ENCODE measurements around the gene PQBP1. TPM values are rescaled to one million over a fixed set of nuclear protein-coding genes. Genes with fewer than 3 reads are reported as not detected.

Gene PQBP1
- total and polyA plus RNA-seq, 4 experiments from 2014 or later, result 59.6 to 94.1 (median 72.2) TPM

DNA sequence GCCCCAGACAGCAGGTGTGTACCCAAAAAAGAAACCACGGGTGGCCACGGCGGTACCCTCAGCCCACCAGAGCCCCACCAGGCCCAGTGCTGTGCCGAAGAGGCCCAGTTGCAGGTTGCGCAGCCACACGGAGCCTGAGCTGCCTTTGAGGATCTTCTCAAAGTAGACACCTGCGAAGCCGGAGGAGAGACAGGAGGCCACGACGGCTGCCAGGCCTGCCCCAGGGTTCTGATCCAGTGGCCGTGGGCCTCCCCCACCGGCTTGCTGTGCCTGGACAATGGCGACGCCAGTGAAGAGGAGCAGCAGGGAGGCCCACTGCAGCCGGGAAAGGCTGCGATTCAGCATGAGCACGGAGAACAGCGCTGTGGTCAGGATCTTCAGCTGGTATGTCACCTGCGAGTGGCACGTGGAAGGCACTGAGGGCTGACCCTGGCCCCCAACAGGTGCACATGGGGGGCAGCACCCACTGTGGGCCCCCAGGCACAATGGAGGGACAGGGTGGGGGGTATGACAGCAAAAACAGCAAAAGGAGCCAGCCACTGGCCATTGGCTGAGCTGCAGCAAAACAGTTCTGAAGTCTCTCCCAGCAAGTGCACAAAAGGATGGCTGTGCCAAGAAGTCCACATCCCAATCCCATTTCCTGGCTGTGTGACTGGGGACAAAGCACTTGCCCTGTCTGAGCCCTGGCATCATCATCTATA, 7.5 kb downstream of the PQBP1 start:
- no peak overlapping the region for H3K4me3 ChIP-seq (ENCODE audit: low read length in 2 of 2)
- intact Hi-C loops (cut with micrococcal nuclease), result no loop called here
- ChIA-PET CTCF (ENCODE audit: partially characterized antibody) (no interaction called here), POLR2A (ENCODE audit: partially characterized antibody) (no interaction called here)
- Mint-ChIP-seq H3K36me3 (peaks cover 10 to 27% of the 10 kb centered on the region in 2 donors), H3K27ac (peak overlapping the region in 1 of 7 donors; percentile 18), H3K27me3 (no peaks in the 10 kb centered on the region), H3K4me1 (peaks cover 0 to 6% (median 1%) of the 10 kb centered on the region in 4 donors), H3K9me3 (no peaks in the 10 kb centered on the region), H3K4me3 (no peak overlapping the region)
- no peak for DNase-seq
- no peaks in the 10 kb centered on the region for H3K9me3 ChIP-seq (ENCODE audit: control insufficient read depth in 1 of 2, low read length in 2 of 2)
- no peaks in the 10 kb centered on the region for H3K27me3 ChIP-seq (ENCODE audit: insufficient read depth, low read length)
- H3K4me1 ChIP-seq (ENCODE audit: insufficient read depth, low read length), result peaks cover 5% of the 10 kb centered on the region
- peaks cover 14% of the 10 kb centered on the region for H3K36me3 ChIP-seq (ENCODE audit: insufficient read depth, low read length)
- no peak overlapping the region for H3K27ac ChIP-seq (ENCODE audit: low read depth, low read length)

DNA sequence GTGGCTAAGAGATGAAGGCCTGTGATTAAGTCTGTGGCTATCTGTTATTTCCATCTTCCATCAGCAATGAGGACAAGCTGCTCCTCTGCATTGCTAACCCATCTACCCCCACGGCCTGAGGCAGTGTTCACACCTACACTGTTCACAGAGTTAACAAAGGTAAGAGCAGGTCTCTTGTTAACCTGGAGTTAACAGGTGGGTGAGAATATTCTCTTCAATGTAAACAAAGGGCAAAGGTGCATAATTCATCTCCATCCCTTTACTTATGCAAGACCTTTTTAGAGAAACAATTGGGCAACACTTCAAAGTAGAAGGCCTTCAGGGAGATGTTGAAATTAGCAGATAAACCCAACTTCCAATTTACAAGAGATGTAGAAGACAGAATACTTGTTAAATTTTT, 10.9 kb downstream of the PQBP1 start:
- ChIA-PET CTCF (ENCODE audit: partially characterized antibody) (interaction anchor here (1.6 kb wide), 1 partner anchor 260 kb away, joined by 6 read pairs; no protein-coding TSS in a partner anchor), POLR2A (ENCODE audit: partially characterized antibody) (interaction anchor here (0.7 kb wide), 1 partner anchor 10 kb away, joined by 3 read pairs; the partner anchor contains the start of gene PQBP1)
- H3K27me3 ChIP-seq (ENCODE audit: insufficient read depth, low read length), result no peaks in the 10 kb centered on the region
- peaks cover 32% of the 10 kb centered on the region for H3K4me1 ChIP-seq (ENCODE audit: insufficient read depth, low read length)
- DNase-seq, result no peak
- peaks cover 0 to 7% (median 0%) of the 10 kb centered on the region in 8 donors for H3K9me3 Mint-ChIP-seq
- intact Hi-C loops (cut with micrococcal nuclease), result no loop called here
- H3K4me1 Mint-ChIP-seq, result peaks cover 19 to 34% (median 27%) of the 10 kb centered on the region in 4 donors
- H3K27ac Mint-ChIP-seq, result peak overlapping the region in 2 of 7 donors; percentile 42 to 85
- H3K36me3 ChIP-seq (ENCODE audit: insufficient read depth, low read length), result peaks cover 9% of the 10 kb centered on the region
- H3K27ac ChIP-seq (ENCODE audit: low read depth, low read length), result no peak overlapping the region
- H3K4me3 ChIP-seq (ENCODE audit: low read length in 2 of 2), result no peak overlapping the region
- no peaks in the 10 kb centered on the region for H3K27me3 Mint-ChIP-seq
- H3K4me3 Mint-ChIP-seq, result no peak overlapping the region
- no peaks in the 10 kb centered on the region for H3K9me3 ChIP-seq (ENCODE audit: control insufficient read depth in 1 of 2, low read length in 2 of 2)
- H3K36me3 Mint-ChIP-seq, result peaks cover 16 to 40% of the 10 kb centered on the region in 2 donors

DNA sequence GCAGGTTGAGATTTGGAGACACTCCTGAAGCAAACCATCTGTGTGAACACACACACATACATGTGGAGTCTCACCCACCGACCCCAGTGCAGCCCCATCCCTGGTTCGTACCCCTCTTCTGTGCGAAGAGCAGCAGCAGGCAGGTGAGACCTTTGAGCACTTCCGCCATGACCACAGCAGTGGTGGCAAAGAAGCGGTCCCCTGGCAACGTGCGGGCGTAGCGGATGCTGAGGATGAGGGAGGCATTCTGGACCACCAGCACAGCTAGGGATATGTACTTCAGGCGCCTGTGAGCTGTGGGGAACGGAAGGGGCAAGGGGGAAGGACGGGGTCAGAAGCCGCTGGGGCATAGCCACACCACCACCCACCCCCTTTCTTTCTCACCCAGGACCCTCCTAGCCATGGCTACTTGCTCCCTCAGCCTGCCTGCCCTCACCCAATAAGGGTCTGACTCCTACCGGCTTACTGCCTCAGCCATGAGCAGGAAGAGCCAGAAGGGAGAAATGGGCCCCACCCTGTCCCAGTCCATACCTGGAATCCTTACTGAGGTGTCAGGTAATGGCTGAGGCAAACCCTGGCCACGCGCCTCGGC, 12.1 kb downstream of the PQBP1 start:
- peak overlapping the region in 3 of 8 donors; percentile 26 to 88 (median 36) for H3K4me3 Mint-ChIP-seq
- H3K27ac ChIP-seq (ENCODE audit: low read depth, low read length), result no peak overlapping the region
- H3K36me3 ChIP-seq (ENCODE audit: insufficient read depth, low read length), result peaks cover 21% of the 10 kb centered on the region
- DNase-seq, result no peak
- H3K36me3 Mint-ChIP-seq, result peaks cover 26 to 45% of the 10 kb centered on the region in 2 donors
- POLR2A ChIA-PET (ENCODE audit: partially characterized antibody), result interaction anchor here (0.9 kb wide), 1 partner anchor 10 kb away, joined by 3 read pairs; no protein-coding TSS in a partner anchor
- intact Hi-C loops (cut with micrococcal nuclease), result no loop called here
- H3K27ac Mint-ChIP-seq, result peak overlapping the region in 3 of 7 donors; percentile 46 to 96 (median 65)
- peaks cover 44% of the 10 kb centered on the region for H3K4me1 ChIP-seq (ENCODE audit: insufficient read depth, low read length)
- H3K9me3 Mint-ChIP-seq, result peaks cover 0 to 13% (median 0%) of the 10 kb centered on the region in 8 donors
- peaks cover 26 to 46% (median 37%) of the 10 kb centered on the region in 4 donors for H3K4me1 Mint-ChIP-seq
- CTCF ChIA-PET (ENCODE audit: partially characterized antibody), result interaction anchor here (1.6 kb wide), 1 partner anchor 262 kb away, joined by 6 read pairs; no protein-coding TSS in a partner anchor
- no peaks in the 10 kb centered on the region for H3K27me3 ChIP-seq (ENCODE audit: insufficient read depth, low read length)
- no peaks in the 10 kb centered on the region for H3K27me3 Mint-ChIP-seq
- H3K9me3 ChIP-seq (ENCODE audit: control insufficient read depth in 1 of 2, low read length in 2 of 2), result no peaks in the 10 kb centered on the region
- H3K4me3 ChIP-seq (ENCODE audit: low read length in 2 of 2), result no peak overlapping the region

DNA sequence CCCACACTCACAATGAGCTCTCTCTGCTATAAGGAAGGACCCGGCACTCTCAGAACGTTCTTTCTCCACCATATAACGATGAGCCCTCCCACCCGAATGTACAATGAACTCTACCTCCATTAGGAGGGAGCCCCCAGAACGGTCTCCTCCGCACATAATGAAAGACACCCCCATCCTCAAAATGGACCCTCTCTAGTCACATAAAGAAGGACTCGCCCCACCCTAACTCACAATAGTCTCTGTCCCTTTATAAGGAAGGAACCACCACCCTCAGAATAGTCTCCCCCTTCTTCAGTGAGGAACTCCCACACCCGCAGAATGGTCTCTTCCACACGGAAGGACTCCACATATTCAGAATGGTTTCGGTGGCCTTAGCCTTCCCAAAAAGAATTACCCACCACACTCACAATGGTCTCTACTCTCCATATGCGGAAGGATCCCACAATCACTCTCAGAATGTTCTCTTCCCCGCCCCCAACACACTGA, 13.2 kb downstream of the PQBP1 start:
- CTCF ChIA-PET (ENCODE audit: partially characterized antibody), result interaction anchor here (0.7 to 1.7 kb wide), 4 partner anchors 26 to 263 kb away, joined by 3 to 9 read pairs (median 6); no protein-coding TSS in a partner anchor
- Mint-ChIP-seq H3K27me3 (no peaks in the 10 kb centered on the region), H3K36me3 (peaks cover 35 to 53% of the 10 kb centered on the region in 2 donors), H3K4me3 (peak overlapping the region; percentile 85 to 96 (median 92)), H3K9me3 (peaks cover 0 to 13% (median 0%) of the 10 kb centered on the region in 8 donors), H3K4me1 (peaks cover 26 to 58% (median 41%) of the 10 kb centered on the region in 4 donors), H3K27ac (peak overlapping the region; percentile 93 to 100 (median 98))
- intact Hi-C loops (cut with micrococcal nuclease), result loop anchor here (1.0 kb wide), 2 partner anchors 13 to 263 kb away; no protein-coding TSS in a partner anchor
- peak overlapping the region; percentile 76 for H3K27ac ChIP-seq (ENCODE audit: low read depth, low read length)
- no peak for DNase-seq
- H3K9me3 ChIP-seq (ENCODE audit: control insufficient read depth in 1 of 2, low read length in 2 of 2), result no peaks in the 10 kb centered on the region
- H3K27me3 ChIP-seq (ENCODE audit: insufficient read depth, low read length), result no peaks in the 10 kb centered on the region
- peak overlapping the region; percentile 47 to 74 for H3K4me3 ChIP-seq (ENCODE audit: low read length in 2 of 2)
- POLR2A ChIA-PET (ENCODE audit: partially characterized antibody), result interaction anchor here (0.6 to 2.9 kb wide), 16 partner anchors 9 to 259 kb away, joined by 3 to 86 read pairs (median 5); partner anchors contain the start of genes HDAC6, OTUD5, PQBP1 and TFE3
- peaks cover 55% of the 10 kb centered on the region for H3K4me1 ChIP-seq (ENCODE audit: insufficient read depth, low read length)
- peaks cover 33% of the 10 kb centered on the region for H3K36me3 ChIP-seq (ENCODE audit: insufficient read depth, low read length)

DNA sequence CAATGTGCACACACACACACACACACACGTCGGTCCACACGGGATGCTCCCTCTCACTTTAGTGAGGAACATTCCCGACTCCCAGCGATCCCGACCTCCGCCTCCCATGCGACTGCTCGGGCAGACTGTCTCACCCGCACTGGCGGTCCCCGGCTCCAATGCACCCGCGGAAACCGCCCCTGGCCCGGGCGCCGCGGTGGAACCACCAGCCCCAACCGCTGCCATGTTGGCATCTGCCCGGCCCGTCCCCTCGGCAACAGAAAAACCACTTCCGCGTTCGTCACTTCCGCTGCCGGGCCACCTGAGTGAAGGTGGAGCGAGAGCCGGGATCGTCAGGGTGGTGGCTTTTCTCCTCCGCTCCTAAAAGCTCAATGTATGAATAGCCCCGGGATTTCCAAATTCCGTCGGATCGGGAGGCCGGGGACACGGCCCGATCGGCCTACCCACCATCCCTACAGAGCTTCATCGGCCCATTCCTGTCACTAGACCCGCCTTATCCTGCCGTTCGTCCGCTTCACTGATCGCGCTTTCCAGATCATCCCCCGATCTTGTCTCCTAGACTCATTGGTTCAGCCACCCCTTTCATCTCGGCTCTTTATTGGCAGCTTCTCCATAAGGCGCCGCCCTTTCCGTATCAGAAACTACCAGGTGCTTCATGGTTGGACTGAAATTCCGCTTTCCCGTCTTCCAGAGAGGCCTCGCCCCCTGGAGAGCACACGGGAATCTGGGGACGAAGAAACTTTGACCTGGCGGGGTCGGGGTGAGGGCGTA, 13.9 kb downstream of the PQBP1 start, which contains the start of gene SLC35A2:
Gene SLC35A2 (minus strand): TSS at position 235 of the 771 bp plus-strand sequence. CDS start 10 bp downstream, at position 225.
- peaks cover 39 to 58% of the 10 kb centered on the region in 2 donors for H3K36me3 Mint-ChIP-seq
- peak within 1 kb of the TSS; percentile 85 to 96 (median 92) for H3K4me3 Mint-ChIP-seq
- Histone ChIP-seq H3K27me3 (ENCODE audit: insufficient read depth, low read length) (no peaks in the 10 kb centered on the region), H3K4me1 (ENCODE audit: insufficient read depth, low read length) (peaks cover 58% of the 10 kb centered on the region), H3K4me3 (ENCODE audit: low read length in 2 of 2) (peak within 1 kb of the TSS; percentile 47 to 74), H3K27ac (ENCODE audit: low read depth, low read length) (peak within 1 kb of the TSS; percentile 76), H3K9me3 (ENCODE audit: control insufficient read depth in 1 of 2, low read length in 2 of 2) (no peaks in the 10 kb centered on the region), H3K36me3 (ENCODE audit: insufficient read depth, low read length) (peaks cover 39% of the 10 kb centered on the region)
- peak; percentile 89 to 92 (median 90) for DNase-seq
- H3K4me1 Mint-ChIP-seq, result peaks cover 26 to 62% (median 43%) of the 10 kb centered on the region in 4 donors
- ChIA-PET CTCF (ENCODE audit: partially characterized antibody) (interaction anchor here (0.7 to 1.7 kb wide), 7 partner anchors 15 to 263 kb away, joined by 3 to 9 read pairs (median 6); no protein-coding TSS in a partner anchor), POLR2A (ENCODE audit: partially characterized antibody) (interaction anchor here (0.7 to 2.9 kb wide), 24 partner anchors 8 to 263 kb away, joined by 3 to 86 read pairs (median 5); partner anchors contain the start of genes HDAC6, OTUD5, PQBP1 and TFE3)
- intact Hi-C loops (cut with micrococcal nuclease), result loop anchor here (1.0 kb wide), 3 partner anchors 13 to 263 kb away; no protein-coding TSS in a partner anchor
- no peaks in the 10 kb centered on the region for H3K27me3 Mint-ChIP-seq
- peaks cover 0 to 13% (median 0%) of the 10 kb centered on the region in 8 donors for H3K9me3 Mint-ChIP-seq
- peak within 1 kb of the TSS; percentile 93 to 100 (median 98) for H3K27ac Mint-ChIP-seq

DNA sequence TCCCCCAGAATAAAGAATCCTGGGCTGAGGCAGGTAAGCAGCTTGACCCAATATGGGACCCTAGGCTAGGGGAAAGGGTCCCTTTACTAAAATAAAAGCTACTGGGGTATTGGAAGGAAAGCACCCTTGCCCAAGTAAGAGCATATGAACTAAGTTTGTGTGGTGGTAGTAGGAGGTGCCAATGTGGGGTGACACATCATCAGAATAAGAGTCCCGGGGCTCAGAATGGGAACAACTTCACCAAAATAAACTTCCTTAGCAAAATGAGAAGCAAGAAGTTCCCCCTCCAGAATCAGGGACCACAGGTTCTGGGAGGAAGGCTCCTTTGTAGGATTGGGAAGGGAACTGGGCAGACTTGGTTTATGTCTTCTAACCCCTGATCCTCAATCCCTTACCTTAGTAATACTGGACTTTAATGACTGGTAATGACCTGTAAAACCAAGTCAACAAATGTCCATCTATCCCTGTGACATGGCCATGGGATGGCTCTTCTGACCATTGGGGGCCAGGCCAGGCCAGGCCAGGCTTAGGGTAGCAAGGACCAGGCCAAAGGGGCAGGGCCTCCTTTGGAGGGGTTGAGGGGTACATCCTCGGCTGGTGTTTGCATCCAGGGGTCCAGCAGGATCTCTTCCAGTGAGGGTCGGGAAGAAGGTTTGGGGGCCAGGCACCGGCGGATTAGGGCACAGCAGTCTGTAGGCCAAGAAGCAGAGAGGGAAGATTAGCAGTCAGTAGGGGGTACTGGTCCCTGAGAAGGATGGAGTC, 16.1 kb downstream of the PQBP1 start:
- peak in 1 of 5 donors; percentile 34 for DNase-seq
- Histone ChIP-seq H3K27me3 (ENCODE audit: insufficient read depth, low read length) (no peaks in the 10 kb centered on the region), H3K4me1 (ENCODE audit: insufficient read depth, low read length) (peaks cover 58% of the 10 kb centered on the region), H3K36me3 (ENCODE audit: insufficient read depth, low read length) (peaks cover 47% of the 10 kb centered on the region), H3K27ac (ENCODE audit: low read depth, low read length) (peak overlapping the region; percentile 36), H3K4me3 (ENCODE audit: low read length in 2 of 2) (no peak overlapping the region), H3K9me3 (ENCODE audit: control insufficient read depth in 1 of 2, low read length in 2 of 2) (no peaks in the 10 kb centered on the region)
- Mint-ChIP-seq H3K36me3 (peaks cover 47 to 75% of the 10 kb centered on the region in 2 donors), H3K27ac (peak overlapping the region; percentile 44 to 96 (median 85)), H3K4me1 (peaks cover 26 to 74% (median 50%) of the 10 kb centered on the region in 4 donors), H3K27me3 (no peaks in the 10 kb centered on the region), H3K4me3 (peak overlapping the region; percentile 71 to 97 (median 96)), H3K9me3 (peaks cover 0 to 17% (median 0%) of the 10 kb centered on the region in 8 donors)
- ChIA-PET POLR2A (ENCODE audit: partially characterized antibody) (interaction anchor here (0.9 to 3.3 kb wide), 6 partner anchors 10 to 40 kb away, joined by 3 to 86 read pairs (median 10); partner anchors contain the start of genes PQBP1 and TIMM17B), CTCF (ENCODE audit: partially characterized antibody) (interaction anchor here (1.1 kb wide), 1 partner anchor 32 kb away, joined by 3 read pairs; no protein-coding TSS in a partner anchor)
- intact Hi-C loops (cut with micrococcal nuclease), result no loop called here
